ENCODE data around the gene NEXN.

NEXN gene

GRCh38 chr1:77888081-77888780 is at the start of gene NEXN:
TSS of gene NEXN (plus strand) at chr1:77888624. CDS start at chr1:77916107, 27,483 bp downstream.
- DNase-seq (ENCODE audit: low spot score): peak; percentile 28

GRCh38 chr1:77841574-77841973 is 46.9 kb upstream of the NEXN start:
- DNase-seq (ENCODE audit: low spot score): no peak

- no peak for DNase-seq (ENCODE audit: low spot score)
Observed at GRCh38 chr1:77845951-77846350, 42.5 kb upstream of the NEXN start.

- no peak for DNase-seq (ENCODE audit: low spot score)
Observed at GRCh38 chr1:77846966-77847365, 41.5 kb upstream of the NEXN start.

- DNase-seq (ENCODE audit: low spot score): no peak
Observed at GRCh38 chr1:77847621-77848080, 40.8 kb upstream of the NEXN start.

- DNase-seq (ENCODE audit: low spot score): no peak
Observed at GRCh38 chr1:77850082-77850481, 38.3 kb upstream of the NEXN start.

- DNase-seq (ENCODE audit: low spot score): no peak
Observed at GRCh38 chr1:77857552-77857951, 30.9 kb upstream of the NEXN start.

- DNase-seq (ENCODE audit: low spot score): no peak
Observed at GRCh38 chr1:77858725-77859124, 29.7 kb upstream of the NEXN start.

GRCh38 chr1:77859248-77859647 is 29.2 kb upstream of the NEXN start:
- DNase-seq (ENCODE audit: low spot score): no peak

GRCh38 chr1:77866296-77866695 is 22.1 kb upstream of the NEXN start:
- no peak for DNase-seq (ENCODE audit: low spot score)

GRCh38 chr1:77872645-77873044 is 15.8 kb upstream of the NEXN start:
- no peak for DNase-seq (ENCODE audit: low spot score)

GRCh38 chr1:77873461-77873860 is 15.0 kb upstream of the NEXN start:
- DNase-seq (ENCODE audit: low spot score): no peak

- DNase-seq (ENCODE audit: low spot score): no peak
Observed at GRCh38 chr1:77874804-77875445, 13.5 kb upstream of the NEXN start.

GRCh38 chr1:77876884-77877283 is 11.5 kb upstream of the NEXN start:
- DNase-seq (ENCODE audit: low spot score): no peak

- no peak for DNase-seq (ENCODE audit: low spot score)
Observed at GRCh38 chr1:77881061-77881460, 7.4 kb upstream of the NEXN start.

- no peak for DNase-seq (ENCODE audit: low spot score)
Observed at GRCh38 chr1:77882411-77882810, 6.0 kb upstream of the NEXN start.

GRCh38 chr1:77888781-77889642 is 588 bp downstream of the NEXN start:
- no peak for DNase-seq (ENCODE audit: low spot score)

GRCh38 chr1:77889671-77890070 is 1.2 kb downstream of the NEXN start:
- DNase-seq (ENCODE audit: low spot score): no peak

- no peak for DNase-seq (ENCODE audit: low spot score)
Observed at GRCh38 chr1:77891200-77891599, 2.8 kb downstream of the NEXN start.

- no peak for DNase-seq (ENCODE audit: low spot score)
Observed at GRCh38 chr1:77899647-77900320, 11.4 kb downstream of the NEXN start.

GRCh38 chr1:77900687-77901293 is 12.4 kb downstream of the NEXN start:
- DNase-seq (ENCODE audit: low spot score): peak; percentile 58

- DNase-seq (ENCODE audit: low spot score): no peak
Observed at GRCh38 chr1:77905603-77906002, 17.2 kb downstream of the NEXN start.
